Cardiac septum (tissue), 1 donor: ENCODE results near the gene UNC45A. TPM values are rescaled to one million over a fixed set of nuclear protein-coding genes. Genes with fewer than 3 reads are reported as not detected.
A peak's percentile ranks its signal among the peaks of the same experiment; 100 is the strongest.

Experiments
- DNase-seq: peaks from one replicate; pipeline ENCODE4 v3.0.0-alpha.2; 2020; ENCODE audit warnings: low spot score
- intact Hi-C: fragments of 100-400 bp; cut with DNase I; formaldehyde crosslinking; loops from one replicate; pipeline ENCODE4 v1.14.0; 2022
- total RNA-seq: library from RNA; stranded (reverse); fragmentation: NEBNext Ultra II Directional; extraction: Animal tissue kit (Norgen Biotek cat#: 25700); gene quantifications from one replicate; pipeline ENCODE4 v1.2.1, GENCODE V29; 2021
- donor health status: DM: no; HTN: no; CAD: no.

The UNC45A gene
- total RNA-seq, 1 donor from 2014 or later: 27.2 TPM

GRCh38 chr15:90955624-90956273, 20.7 kb downstream of the UNC45A start:
- peak; percentile 69 for DNase-seq
- intact Hi-C loops: loop anchor here (2.0 kb wide), 3 partner anchors 39 to 315 kb away; partner anchors contain the start of genes PRC1 and VPS33B

- DNase-seq: peak; percentile 88
- intact Hi-C loops: loop anchor here (2.0 kb wide), 3 partner anchors 38 to 314 kb away; partner anchors contain the start of genes PRC1 and VPS33B
Observed at GRCh38 chr15:90956274-90957030, 21.4 kb downstream of the UNC45A start.

DNA sequence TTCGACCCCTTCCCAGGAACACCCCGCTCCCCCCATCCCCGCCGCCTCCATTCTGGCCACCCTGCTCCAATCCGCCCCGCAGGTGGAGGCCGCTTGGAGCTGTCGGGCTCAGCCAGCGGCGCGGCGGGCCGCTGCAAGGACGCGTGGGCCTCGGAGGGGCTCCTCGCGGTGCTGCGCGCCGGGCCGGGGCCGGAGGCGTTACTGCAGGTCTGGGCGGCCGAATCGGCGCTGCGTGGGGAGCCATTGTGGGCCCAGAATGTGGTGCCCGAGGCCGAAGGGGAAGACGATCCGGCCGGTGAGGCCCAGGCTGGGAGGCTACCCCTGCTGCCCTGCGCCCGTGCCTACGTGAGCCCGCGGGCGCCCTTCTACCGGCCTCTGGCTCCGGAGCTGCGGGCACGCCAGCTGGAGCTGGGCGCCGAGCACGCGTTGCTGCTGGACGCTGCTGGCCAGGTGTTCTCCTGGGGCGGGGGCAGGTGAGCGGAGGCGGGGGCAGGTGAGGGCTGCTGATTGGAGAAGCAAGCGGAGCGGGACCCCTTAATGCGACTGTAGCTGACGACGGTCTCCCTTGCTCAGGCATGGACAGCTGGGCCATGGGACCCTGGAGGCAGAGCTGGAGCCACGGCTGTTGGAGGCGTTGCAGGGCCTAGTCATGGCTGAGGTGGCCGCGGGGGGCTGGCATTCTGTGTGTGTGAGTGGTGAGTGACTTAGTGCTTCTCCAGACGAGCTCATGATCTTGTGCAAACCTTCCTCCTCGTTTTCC, 22.1 kb downstream of the UNC45A start:
- no peak for DNase-seq
- intact Hi-C loops: loop anchor here (2.0 kb wide), 3 partner anchors 38 to 314 kb away; partner anchors contain the start of genes PRC1 and VPS33B

DNA sequence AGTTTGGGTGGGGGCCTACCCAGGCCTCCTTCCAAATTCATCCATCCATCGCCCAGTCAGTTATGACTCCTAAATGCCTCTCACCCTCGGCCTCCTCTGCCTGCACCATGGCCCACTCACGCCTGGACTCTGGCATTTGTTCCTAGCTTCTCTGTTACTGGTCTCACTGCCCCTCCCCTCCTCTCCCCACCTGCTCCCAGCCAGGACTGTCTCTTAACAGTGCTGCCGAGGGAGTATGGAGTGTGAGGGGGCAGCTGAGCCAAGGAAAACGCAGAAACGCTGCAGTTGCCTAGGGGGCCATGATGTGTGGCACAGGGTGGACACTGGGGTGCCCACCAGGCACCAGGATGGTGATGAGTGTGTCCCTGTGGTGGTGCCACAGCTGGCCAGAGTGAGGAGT, 22.7 kb downstream of the UNC45A start:
- no peak for DNase-seq
- intact Hi-C loops: loop anchor here (2.0 kb wide), 4 partner anchors 37 to 313 kb away; partner anchors contain the start of genes PRC1 and VPS33B

DNA sequence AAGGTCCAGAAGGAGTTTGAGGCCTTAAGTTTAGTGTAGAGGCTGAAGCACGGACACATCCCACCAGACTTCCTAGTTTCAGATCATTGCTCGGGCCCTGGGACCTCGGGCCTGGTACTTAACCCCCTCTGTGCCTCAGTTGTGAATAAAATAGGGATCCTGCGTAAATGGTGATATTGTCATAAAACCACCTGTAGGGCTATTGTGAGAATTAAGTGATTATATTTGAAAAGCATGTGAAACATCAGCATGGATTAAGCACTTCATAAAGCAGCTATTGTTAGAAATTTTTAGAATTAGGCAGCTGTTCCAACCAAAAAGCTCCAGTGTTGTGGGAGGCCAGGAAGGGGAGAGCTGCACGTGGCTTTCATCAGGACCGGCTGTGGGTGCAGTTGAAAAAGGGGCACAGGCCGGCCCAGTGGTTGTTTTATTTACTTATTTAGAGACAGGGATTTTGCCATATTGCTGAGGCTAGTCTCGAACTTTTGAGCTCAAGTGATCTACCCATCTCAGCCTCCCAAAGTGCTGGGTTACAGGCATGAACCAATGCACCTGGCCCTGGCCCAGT, 24.0 kb downstream of the UNC45A start:
- intact Hi-C loops: loop anchor here (2.0 kb wide), 1 partner anchor 90 kb away; no protein-coding TSS in a partner anchor

GRCh38 chr15:90959894-90960293, 24.8 kb downstream of the UNC45A start:
- DNase-seq: peak; percentile 86
- intact Hi-C loops: loop anchor here (2.0 kb wide), 1 partner anchor 89 kb away; no protein-coding TSS in a partner anchor

More for the DNA sequence above, 24.0 kb downstream of the UNC45A start:
- DNase-seq: no peak

- DNase-seq: no peak
- intact Hi-C loops: no loop called here
Observed at GRCh38 chr15:90960298-90961091, 25.4 kb downstream of the UNC45A start.

DNA sequence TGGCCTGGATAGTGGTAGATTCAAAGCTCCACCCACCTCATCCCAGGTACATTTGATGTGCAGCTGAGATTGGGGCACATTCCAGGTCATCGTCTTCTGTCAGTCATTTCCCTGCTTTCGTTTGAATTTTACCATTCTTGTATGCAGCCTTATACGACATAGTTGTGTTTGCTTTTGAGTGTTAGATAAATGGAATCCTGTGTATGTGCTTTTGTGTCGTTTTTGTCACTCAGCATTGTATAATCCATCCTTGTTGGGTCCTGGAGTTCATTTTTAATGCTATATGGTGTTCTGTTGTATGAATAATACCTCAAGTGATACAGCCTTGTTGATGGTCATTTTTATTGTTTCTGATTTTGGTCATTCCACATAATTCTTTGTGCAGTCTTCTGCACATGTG, 26.9 kb downstream of the UNC45A start:
- intact Hi-C loops: no loop called here
- no peak for DNase-seq

DNA sequence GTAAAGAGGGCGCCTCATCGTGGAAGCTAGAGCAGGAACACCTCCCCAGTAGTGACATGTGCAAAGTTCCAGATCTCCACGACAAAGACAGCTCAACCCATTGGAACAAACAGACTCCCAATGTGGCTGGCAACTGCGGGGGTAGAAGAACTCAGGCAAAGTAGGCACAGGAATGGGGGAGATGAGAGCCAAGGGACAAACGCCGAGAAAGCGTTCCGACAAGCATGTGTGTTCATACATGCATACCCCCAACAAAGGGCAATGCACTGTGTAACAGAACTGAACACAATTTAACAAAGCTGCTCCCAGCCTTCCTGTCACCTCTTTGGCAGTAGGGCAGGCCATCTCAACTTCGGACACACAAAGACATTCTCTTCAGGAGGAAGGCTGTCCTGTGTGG, 31.2 kb downstream of the UNC45A start:
- intact Hi-C loops: no loop called here
- no peak for DNase-seq

- DNase-seq: no peak
- intact Hi-C loops: no loop called here
Observed at GRCh38 chr15:90967206-90967605, 32.1 kb downstream of the UNC45A start.

GRCh38 chr15:90968434-90968833, 33.3 kb downstream of the UNC45A start:
- intact Hi-C loops: no loop called here
- no peak for DNase-seq

GRCh38 chr15:90970274-90970673, 35.2 kb downstream of the UNC45A start:
- intact Hi-C loops: no loop called here
- DNase-seq: no peak

GRCh38 chr15:90972133-90972532, 37.0 kb downstream of the UNC45A start:
- DNase-seq: no peak
- intact Hi-C loops: no loop called here

DNA sequence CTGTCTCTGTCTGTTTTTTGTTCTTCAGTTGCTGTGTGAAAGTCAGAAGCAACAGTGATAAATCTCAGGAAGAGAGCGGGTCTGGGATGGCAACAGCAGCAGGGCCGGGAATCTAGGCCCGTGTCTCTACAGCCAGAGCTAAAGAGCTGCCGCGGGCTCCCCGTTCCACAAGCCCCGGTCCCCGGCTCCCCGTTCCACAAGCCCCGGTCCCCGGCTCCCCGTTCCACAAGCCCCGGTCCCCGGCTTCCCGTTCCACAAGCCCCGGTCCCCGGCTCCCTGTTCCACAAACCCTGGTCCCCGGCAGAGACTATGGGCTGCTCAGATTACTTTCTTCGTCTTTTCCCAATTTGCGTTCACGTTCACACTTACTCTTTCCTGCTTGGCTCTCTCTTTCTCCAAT, 39.1 kb downstream of the UNC45A start:
- intact Hi-C loops: no loop called here
- DNase-seq: no peak

DNA sequence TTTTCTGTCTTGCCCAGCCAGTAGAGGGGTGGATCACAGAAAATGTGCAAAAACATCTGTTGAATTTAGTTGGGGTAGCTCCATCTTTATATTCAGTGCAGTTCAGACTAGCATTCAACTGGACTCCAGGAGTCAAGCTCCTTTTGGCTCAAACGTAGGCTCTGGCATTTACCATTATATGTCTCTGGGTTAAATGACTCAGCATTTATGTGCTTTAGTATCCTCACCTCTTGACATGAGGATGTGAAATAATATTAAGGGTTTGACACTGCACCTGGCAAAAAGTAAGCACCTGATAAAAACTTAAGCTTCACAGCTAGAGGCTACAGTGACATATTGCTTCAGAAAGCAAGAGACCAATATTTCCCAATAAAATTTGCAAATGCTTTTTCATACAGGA, 44.5 kb downstream of the UNC45A start:
- intact Hi-C loops: no loop called here
- no peak for DNase-seq

DNA sequence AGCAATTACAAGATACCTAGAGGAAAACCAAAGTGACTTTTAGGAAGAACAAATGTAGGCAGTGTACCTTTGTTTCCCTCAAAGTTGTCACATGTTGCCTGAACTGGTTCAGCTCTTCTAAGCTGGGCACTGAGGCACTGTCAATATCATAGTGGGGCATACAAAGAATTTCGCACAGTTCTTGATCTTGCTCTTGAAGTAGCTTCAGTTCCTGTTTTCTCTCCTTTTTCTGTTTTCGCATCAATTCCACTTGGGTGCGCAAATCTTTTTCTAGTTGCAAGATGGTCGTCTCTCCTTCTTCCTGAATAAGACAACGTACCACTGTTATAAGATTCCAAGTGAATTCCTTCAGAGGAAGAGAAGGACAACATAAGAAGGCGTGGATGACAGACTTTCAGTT, 46.6 kb downstream of the UNC45A start:
- no peak for DNase-seq

DNA sequence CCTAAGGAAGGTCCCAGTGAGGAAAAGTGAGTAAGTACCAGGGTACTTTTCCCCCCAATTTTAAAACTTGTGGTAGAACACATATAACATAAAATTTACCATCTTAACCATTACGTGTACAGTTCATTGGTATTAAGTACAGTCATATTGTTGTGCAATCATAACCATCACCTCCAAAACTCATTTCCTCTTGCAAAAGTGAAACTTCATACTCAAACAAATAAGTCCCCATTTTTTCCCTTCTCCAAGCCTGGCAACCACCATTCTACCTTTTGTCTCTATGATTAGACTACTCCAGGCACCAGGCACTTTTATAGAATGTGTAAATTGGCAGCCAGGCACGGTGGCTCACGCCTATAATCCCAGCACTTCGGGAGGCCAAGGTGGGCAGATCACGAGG, 47.0 kb downstream of the UNC45A start:
- intact Hi-C loops: no loop called here

More for the DNA sequence above, 46.6 kb downstream of the UNC45A start:
- intact Hi-C loops: no loop called here

DNA sequence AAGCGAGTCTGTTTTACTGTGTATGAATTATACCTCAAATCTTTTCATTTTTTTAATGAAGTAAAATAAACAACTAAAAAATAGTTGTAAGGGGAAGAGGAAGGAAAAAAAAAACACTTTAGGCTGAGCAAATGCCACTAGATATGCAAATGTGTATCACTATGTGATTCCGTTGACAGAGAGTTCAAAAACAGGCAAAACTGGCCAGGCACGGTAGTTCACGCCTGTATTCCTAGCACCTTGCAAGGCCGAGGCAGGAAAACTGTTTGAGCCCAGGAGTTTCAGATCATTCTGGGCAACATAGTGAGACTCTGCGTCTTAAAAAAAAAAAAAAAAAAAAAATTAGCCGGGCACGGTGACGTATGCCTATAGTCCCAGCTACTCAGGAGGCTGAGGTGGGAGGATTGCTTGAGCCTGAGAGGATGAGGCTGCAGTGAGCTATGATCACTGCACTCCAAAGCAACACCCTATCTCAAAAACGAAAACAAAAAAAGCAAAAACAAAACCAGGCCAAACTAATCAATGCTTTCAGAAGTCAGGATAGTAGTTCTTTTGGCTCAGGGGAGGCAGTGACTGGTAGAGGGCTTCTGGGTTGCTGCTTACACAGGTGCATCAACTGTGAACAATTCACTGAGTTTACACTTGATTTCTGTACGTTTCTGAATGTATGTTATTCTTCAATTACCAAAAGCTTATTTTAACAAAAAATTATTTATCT, 51.9 kb downstream of the UNC45A start:
- DNase-seq: no peak
- intact Hi-C loops: no loop called here

More for the DNA sequence above, 47.0 kb downstream of the UNC45A start:
- DNase-seq: no peak
